AG10803 (cell line): ENCODE measurements around the gene RPS6KL1.

Source experiments
- DNase-seq: peaks from one replicate; pipeline ENCODE4 v3.0.0; 2010; ENCODE audit warnings: low read depth
- H3K4me3 ChIP-seq: 2 replicates; pipeline ENCODE4 v1.5.1; 2011; ENCODE audit warnings: mild to moderate bottlenecking, low read length, control low read depth
- TF ChIP-seq, protein P1 (sequence below): conservative IDR thresholded peaks from 2 replicates; pipeline ENCODE4 v1.5.1; 2011; ENCODE audit warnings: mild to moderate bottlenecking, low read length, control low read depth, inconsistent platforms

The RPS6KL1 gene, protein sequence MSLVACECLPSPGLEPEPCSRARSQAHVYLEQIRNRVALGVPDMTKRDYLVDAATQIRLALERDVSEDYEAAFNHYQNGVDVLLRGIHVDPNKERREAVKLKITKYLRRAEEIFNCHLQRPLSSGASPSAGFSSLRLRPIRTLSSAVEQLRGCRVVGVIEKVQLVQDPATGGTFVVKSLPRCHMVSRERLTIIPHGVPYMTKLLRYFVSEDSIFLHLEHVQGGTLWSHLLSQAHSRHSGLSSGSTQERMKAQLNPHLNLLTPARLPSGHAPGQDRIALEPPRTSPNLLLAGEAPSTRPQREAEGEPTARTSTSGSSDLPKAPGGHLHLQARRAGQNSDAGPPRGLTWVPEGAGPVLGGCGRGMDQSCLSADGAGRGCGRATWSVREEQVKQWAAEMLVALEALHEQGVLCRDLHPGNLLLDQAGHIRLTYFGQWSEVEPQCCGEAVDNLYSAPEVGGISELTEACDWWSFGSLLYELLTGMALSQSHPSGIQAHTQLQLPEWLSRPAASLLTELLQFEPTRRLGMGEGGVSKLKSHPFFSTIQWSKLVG

DNA sequence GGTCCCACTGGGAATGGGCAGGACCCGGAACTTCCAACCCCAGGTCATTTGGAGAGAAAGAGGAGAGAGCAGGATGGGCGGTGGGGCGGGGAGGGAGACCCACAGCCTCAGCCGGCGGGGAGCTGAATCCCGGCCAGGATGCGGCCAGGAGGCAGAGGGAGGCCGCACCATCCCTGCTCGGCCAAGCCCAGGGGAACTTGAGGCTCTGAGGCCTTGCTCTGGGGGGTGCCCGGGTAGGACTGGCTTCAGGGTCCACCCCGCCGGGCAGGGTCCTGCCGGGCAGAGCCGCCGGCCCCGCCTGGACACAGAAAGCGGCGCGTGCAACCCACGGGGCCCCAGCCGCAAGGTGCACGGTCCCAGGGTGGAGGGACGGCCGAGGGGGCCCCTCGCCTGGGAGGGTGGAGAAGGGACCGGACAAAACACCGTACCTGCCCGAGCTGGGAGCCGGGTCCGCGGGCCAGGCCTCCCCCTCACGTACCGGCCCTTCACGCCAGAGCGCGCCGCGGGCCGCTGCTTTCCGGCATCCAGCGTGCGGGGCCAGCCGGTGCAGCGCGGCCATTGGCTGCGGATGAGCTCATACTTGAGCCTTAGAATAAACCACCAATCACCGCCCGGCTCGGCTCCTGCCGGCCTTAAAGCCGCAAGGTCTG lies at the start of gene RPS6KL1:
Gene RPS6KL1 (minus strand): TSS at position 509 of the 650 bp plus-strand sequence. CDS start 1,719 bp downstream, outside the sequence.
- TF ChIP-seq, protein P1, sequence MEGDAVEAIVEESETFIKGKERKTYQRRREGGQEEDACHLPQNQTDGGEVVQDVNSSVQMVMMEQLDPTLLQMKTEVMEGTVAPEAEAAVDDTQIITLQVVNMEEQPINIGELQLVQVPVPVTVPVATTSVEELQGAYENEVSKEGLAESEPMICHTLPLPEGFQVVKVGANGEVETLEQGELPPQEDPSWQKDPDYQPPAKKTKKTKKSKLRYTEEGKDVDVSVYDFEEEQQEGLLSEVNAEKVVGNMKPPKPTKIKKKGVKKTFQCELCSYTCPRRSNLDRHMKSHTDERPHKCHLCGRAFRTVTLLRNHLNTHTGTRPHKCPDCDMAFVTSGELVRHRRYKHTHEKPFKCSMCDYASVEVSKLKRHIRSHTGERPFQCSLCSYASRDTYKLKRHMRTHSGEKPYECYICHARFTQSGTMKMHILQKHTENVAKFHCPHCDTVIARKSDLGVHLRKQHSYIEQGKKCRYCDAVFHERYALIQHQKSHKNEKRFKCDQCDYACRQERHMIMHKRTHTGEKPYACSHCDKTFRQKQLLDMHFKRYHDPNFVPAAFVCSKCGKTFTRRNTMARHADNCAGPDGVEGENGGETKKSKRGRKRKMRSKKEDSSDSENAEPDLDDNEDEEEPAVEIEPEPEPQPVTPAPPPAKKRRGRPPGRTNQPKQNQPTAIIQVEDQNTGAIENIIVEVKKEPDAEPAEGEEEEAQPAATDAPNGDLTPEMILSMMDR: no peak
- peak within 1 kb of the TSS; percentile 46 for H3K4me3 ChIP-seq
- DNase-seq: peak; percentile 66

DNA sequence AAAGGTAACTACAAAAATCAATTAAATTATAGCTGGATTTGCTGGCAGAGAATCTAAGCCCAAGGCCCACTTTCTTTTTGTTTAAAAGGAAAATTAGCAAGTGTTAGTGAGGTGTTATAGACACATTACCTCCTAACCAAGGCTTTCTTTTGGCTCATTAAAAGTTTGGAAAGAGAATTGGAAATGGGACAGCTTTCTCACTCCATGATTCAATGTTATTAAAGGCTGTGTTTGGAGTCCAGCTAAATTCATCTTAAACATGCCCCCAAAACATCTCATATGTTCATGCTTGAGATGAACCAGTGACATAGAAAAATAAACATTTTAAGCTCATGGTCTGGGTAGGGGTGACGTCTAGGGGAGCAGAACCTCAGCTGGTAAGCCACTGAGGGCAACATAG lies 45.8 kb upstream of the RPS6KL1 start:
- DNase-seq: no peak
- TF ChIP-seq, protein P1: no peak
- no peak overlapping the region for H3K4me3 ChIP-seq

DNA sequence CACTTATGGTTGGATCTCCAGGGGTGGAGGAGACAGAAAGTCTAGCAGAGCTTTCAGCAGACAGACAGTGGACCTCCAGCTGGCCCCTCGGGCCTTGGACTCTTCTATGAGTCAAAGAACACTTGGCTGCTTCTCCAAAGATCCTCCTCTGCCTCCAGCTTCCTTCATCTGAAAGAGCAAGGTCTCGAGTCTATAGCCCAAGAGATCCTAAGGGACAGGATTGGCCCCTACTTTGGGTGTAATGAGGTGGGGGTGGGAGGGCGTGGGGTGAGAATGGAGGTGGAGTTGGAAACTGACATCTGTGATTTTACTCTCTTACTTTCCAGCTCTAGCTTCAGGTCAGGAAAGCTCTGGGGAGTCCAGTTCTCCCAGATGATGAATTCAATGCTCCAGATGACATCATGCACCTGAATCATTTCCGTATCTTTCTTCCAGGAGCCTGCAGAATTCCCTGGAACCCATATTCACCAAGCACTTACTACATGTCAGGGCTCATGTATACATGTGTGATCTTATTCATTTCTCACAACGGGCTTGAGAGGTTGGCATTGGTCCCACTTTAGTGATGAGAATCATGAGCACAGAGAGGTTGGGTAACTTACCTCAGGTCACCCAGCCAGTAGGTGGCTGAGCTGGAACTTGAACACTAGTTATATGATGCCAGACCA lies 42.6 kb upstream of the RPS6KL1 start:
- no peak for DNase-seq
- TF ChIP-seq, protein P1: no peak
- no peak overlapping the region for H3K4me3 ChIP-seq

DNA sequence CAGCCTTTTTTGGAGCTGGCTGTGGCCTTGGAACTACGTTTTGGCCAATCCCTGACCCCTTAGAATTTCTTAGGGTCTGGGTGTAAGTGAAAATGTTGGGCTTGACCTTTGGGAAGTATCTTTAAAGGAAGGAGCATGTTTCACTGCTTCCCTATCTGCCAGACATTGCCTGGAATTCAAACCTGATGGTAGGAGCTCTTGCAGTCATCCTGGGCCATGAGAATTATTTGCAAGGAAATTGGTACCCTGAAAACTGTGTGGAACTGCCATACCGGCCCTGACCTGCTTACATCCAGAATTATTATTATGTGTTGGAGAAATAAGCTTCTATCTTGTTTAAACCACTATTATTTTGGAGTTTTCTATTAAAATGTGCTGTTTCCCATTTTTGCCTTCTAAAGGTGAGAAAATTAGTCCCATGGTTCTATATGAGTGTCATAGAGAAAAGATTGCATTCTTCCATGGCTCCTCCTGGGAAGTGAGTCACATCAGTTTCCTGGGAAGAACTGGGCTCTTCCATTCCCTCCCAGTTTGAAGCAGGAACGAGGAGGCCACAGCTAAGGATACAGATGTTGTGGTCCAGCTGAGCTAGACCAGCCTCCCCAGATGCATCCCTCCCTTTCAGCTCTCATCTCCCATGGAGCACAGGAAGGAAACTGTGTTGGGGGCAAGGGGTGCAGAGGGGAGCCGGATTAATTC lies 41.9 kb upstream of the RPS6KL1 start:
- TF ChIP-seq, protein P1: no peak
- no peak overlapping the region for H3K4me3 ChIP-seq
- peak; percentile 42 for DNase-seq

DNA sequence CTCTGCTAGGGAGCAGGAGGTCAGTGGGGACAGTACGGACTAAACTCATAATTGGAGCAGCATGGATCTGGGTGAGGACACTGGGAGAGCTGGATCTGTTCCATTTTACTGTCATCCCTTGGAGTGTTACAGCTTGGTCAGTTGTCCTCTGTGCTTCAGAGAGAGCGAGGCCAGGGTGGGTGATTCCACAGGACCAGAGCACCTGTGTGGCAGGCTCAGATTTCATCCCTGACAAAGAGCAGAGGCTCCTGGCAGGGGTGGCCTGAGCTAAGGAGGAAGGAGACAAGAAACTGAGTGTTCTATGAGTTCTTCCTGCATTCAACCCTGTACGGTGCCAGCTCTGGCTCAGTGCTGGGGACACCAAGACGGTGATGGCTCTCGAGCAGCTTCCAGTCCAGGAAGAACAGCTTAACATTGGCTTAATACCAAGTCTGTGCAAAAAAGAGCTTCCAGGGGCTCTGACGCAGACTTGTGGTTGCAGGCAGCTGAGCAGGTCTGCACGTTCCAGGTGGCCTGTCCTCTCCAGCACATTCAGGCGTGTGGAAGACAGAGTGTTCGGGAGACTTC lies 40.7 kb upstream of the RPS6KL1 start:
- peak; percentile 41 for DNase-seq
- TF ChIP-seq, protein P1: no peak
- H3K4me3 ChIP-seq: no peak overlapping the region

DNA sequence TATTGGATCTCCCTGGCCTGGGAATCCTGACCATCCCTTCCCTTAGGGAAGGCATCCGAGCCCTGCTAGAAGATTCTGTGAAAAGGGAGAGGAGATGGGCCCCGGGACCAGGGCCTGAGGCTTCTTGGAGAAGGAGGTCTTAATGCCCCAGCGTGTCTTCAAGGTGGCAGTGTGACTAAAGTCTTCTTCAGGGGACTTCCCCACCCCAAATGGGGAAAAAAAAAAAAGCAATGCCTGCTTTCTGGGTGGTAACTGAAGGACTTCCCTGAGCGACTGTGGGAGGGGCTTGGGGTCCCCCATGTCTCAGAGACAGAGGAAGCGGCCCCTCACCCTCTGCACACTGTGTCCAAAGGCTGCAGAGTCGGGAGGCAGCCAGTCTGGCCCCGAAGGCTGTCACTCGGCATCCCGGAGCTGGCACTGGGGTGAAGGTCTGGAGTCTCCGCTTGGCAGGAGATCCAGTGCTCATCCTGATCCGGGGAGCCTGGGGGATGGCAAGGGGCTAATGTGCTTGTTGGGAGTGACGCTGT lies 40.2 kb upstream of the RPS6KL1 start:
- no peak for DNase-seq
- TF ChIP-seq, protein P1: no peak
- H3K4me3 ChIP-seq: no peak overlapping the region
